SU-DHL-6 (cell line): Measurements from ENCODE around the gene ADK.

ENCODE experiments used
- H2AFZ ChIP-seq: fragments of 200-600 bp; sonication (generic); 2 replicates; pipeline ENCODE4 v1.6.1; 2014; ENCODE audit warnings: low read depth, mild to moderate bottlenecking, moderate library complexity, mixed read lengths, antibody characterized with exemption, low read length; ENCODE audit not compliant: severe bottlenecking
- H3F3A ChIP-seq: fragments of 200-600 bp; shearing (Covaris generic); 2 replicates; pipeline ENCODE4 v1.6.0; 2016; ENCODE audit warnings: antibody characterized with exemption, mild to moderate bottlenecking; ENCODE audit not compliant: insufficient read depth
- H3K27ac ChIP-seq: fragments of 200-600 bp; sonication (generic); 2 replicates; pipeline ENCODE4 v1.5.1; 2016; ENCODE audit warnings: low read depth, mild to moderate bottlenecking, low read length, moderate library complexity, mixed read lengths
- H3K27me3 ChIP-seq: fragments of 200-600 bp; sonication (generic), shearing (Covaris generic); 2 replicates; pipeline ENCODE4 v1.6.0; 2014; ENCODE audit warnings: mild to moderate bottlenecking, low read length
- H3K36me3 ChIP-seq: fragments of 200-600 bp; sonication (generic); 2 replicates; pipeline ENCODE4 v1.6.1; 2014; ENCODE audit warnings: mild to moderate bottlenecking, low read length, mixed read lengths
- H3K4me2 ChIP-seq: fragments of 300-600, 200-600 bp; shearing (Covaris generic), sonication (generic); 2 replicates; pipeline ENCODE4 v1.6.0; 2014; ENCODE audit warnings: low read length, low read depth, mild to moderate bottlenecking; ENCODE audit not compliant: poor library complexity, severe bottlenecking
- H3K4me3 ChIP-seq: fragments of 200-600 bp; sonication (generic); 2 replicates; pipeline ENCODE4 v1.5.1; 2014; ENCODE audit warnings: antibody characterized with exemption, low read length, mild to moderate bottlenecking, mixed read lengths; ENCODE audit not compliant: insufficient read depth, poor library complexity, severe bottlenecking
- H3K79me2 ChIP-seq: fragments of 200-600 bp; sonication (generic); 2 replicates; pipeline ENCODE4 v1.6.1; 2014; ENCODE audit warnings: mild to moderate bottlenecking, low read length, moderate library complexity; ENCODE audit not compliant: insufficient read depth
- H3K9ac ChIP-seq: fragments of 200-600 bp; sonication (generic); 2 replicates; pipeline ENCODE4 v1.7.0; 2014; ENCODE audit warnings: mild to moderate bottlenecking, low read length
- H3K9me2 ChIP-seq: fragments of 200-600 bp; sonication (generic); replicated peaks from 2 replicates; pipeline ENCODE4 v1.6.1; 2014; ENCODE audit warnings: low read length; ENCODE audit not compliant: insufficient read depth
- H3K9me3 ChIP-seq: fragments of 200-600 bp; sonication (generic); 2 replicates; pipeline ENCODE4 v1.6.1; 2014; ENCODE audit warnings: low read length, mixed read lengths; ENCODE audit not compliant: insufficient read depth
- H4K20me1 ChIP-seq: fragments of 200-600 bp; sonication (generic); 2 replicates; pipeline ENCODE4 v1.6.1; 2014; ENCODE audit warnings: low read depth, mild to moderate bottlenecking, antibody characterized with exemption, low read length, moderate library complexity, mixed read lengths
- EZH2phosphoT487 ChIP-seq: fragments of 200-600 bp; sonication (generic), shearing (Covaris generic); conservative IDR thresholded peaks from 2 replicates; pipeline ENCODE4 v1.6.1; 2018; ENCODE audit warnings: mild to moderate bottlenecking, antibody characterized with exemption, low read length, moderate library complexity, mixed read lengths
- TF ChIP-seq, protein P1 (sequence below): fragments of 200-600 bp; sonication (generic); IDR thresholded peaks from one replicate; pipeline ENCODE4 v1.5.1; 2017; ENCODE audit warnings: antibody characterized with exemption, mild to moderate bottlenecking, low read length, moderate library complexity; ENCODE audit not compliant: insufficient read depth, poor library complexity, severe bottlenecking

The ADK gene

DNA sequence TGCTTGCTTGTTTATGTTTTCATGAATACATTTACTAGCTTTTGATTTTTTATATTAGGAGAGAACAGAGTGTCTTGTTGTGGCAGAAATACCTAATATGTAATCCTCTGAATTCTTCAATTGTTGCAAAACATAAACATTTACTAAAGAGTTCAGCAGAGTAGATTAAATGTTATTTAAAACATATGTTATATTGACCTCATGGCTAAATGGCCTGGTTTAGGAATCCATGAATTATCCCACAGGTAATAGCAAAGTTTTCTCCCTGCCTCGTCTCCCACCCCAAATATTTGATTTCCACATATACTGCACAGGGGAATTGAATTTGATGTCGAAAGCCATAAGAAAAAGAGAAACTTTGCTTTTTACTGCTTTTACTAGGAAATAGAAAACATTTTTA, 111.8 kb downstream of the ADK start:
- no peaks in the 10 kb centered on the region; the same call in 1 of the 2 replicates for H3F3A ChIP-seq
- no peaks in the 10 kb centered on the region for H3K9me3 ChIP-seq
- no peaks in the 10 kb centered on the region for H3K27me3 ChIP-seq
- no peak overlapping the region for H2AFZ ChIP-seq
- H3K79me2 ChIP-seq, result no peaks in the 10 kb centered on the region
- H3K9me2 ChIP-seq, result no peaks in the 10 kb centered on the region
- H4K20me1 ChIP-seq, result no peaks in the 10 kb centered on the region
- H3K27ac ChIP-seq, result no peak overlapping the region
- H3K4me3 ChIP-seq, result no peak overlapping the region
- no peaks in the 10 kb centered on the region for H3K36me3 ChIP-seq
- TF ChIP-seq, protein P1, sequence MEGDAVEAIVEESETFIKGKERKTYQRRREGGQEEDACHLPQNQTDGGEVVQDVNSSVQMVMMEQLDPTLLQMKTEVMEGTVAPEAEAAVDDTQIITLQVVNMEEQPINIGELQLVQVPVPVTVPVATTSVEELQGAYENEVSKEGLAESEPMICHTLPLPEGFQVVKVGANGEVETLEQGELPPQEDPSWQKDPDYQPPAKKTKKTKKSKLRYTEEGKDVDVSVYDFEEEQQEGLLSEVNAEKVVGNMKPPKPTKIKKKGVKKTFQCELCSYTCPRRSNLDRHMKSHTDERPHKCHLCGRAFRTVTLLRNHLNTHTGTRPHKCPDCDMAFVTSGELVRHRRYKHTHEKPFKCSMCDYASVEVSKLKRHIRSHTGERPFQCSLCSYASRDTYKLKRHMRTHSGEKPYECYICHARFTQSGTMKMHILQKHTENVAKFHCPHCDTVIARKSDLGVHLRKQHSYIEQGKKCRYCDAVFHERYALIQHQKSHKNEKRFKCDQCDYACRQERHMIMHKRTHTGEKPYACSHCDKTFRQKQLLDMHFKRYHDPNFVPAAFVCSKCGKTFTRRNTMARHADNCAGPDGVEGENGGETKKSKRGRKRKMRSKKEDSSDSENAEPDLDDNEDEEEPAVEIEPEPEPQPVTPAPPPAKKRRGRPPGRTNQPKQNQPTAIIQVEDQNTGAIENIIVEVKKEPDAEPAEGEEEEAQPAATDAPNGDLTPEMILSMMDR, result no peak
- no peak for TF ChIP-seq EZH2phosphoT487
- no peak overlapping the region for H3K9ac ChIP-seq
- no peak overlapping the region for H3K4me2 ChIP-seq

DNA sequence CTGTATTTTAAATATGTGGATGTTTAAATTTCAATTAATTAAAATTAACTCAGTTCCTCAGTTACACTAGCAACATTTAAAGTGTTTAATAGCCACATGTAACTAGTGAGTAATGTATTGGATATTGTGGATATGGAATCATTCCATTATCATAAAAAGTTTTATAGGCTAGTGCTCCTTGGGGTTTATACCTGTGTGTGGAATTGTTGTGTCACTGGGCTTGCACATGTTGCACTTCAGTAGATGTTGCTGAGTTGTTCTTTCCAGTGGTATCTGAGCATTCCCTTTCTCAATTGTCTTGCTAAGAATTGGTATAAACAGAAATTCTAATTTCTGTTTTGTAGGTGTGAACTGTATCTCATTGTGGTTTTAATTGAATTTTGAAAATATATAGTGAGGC, 113.0 kb downstream of the ADK start:
- no peaks in the 10 kb centered on the region for H3K9me3 ChIP-seq
- H3K27me3 ChIP-seq, result no peaks in the 10 kb centered on the region
- H3K9me2 ChIP-seq, result no peaks in the 10 kb centered on the region
- H3K27ac ChIP-seq, result no peak overlapping the region
- TF ChIP-seq, protein P1, result no peak
- no peak for TF ChIP-seq EZH2phosphoT487
- no peaks in the 10 kb centered on the region for H4K20me1 ChIP-seq
- H3K79me2 ChIP-seq, result no peaks in the 10 kb centered on the region
- no peak overlapping the region for H3K9ac ChIP-seq
- no peaks in the 10 kb centered on the region for H3K36me3 ChIP-seq
- no peak overlapping the region for H3K4me3 ChIP-seq
- no peak overlapping the region for H2AFZ ChIP-seq
- no peak overlapping the region for H3K4me2 ChIP-seq
- H3F3A ChIP-seq, result peaks cover 5% of the 10 kb centered on the region; the same call in 1 of the 2 replicates

DNA sequence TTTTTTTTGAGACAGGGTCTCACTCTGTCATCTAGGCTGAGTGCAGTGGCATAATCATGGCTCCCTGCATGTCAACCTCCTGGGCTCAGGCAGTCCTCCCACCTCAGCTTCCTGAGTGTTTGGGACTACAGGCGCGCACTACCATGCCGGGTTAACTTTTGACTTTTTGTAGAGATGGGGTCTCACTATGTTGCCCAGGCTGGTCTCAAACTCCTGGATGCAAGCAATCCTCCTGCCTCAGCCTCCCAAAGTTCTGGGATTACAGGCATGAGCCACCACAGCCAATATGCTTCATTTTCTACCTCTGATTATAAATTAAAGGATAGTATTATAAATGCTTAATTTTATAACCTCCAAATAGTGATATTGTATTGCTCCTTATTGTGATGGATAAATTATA, 121.3 kb downstream of the ADK start:
- no peak overlapping the region for H3K27ac ChIP-seq
- 0 out of 2 replicates have a peak, but pooled peaks cover 5% of the 10 kb centered on the region for H3F3A ChIP-seq
- H3K27me3 ChIP-seq, result no peaks in the 10 kb centered on the region
- no peaks in the 10 kb centered on the region for H3K36me3 ChIP-seq
- TF ChIP-seq, protein P1, result no peak
- no peak for TF ChIP-seq EZH2phosphoT487
- H3K4me2 ChIP-seq, result no peak overlapping the region
- no peaks in the 10 kb centered on the region for H3K9me2 ChIP-seq
- H3K79me2 ChIP-seq, result no peaks in the 10 kb centered on the region
- H4K20me1 ChIP-seq, result no peaks in the 10 kb centered on the region
- H3K4me3 ChIP-seq, result no peak overlapping the region
- no peak overlapping the region for H3K9ac ChIP-seq
- H2AFZ ChIP-seq, result no peak overlapping the region
- H3K9me3 ChIP-seq, result no peaks in the 10 kb centered on the region
